CD4-positive, alpha-beta T cell treated with Interleukin-2 at 100 ng/mL for 4 hours (primary cell): ENCODE results near the gene PLEKHJ1.
"Not testable (repeated sequence)": the region's sequence is repeated elsewhere in the genome, so short reads cannot be mapped to it uniquely, and the experiment has no call there.

Source experiments
- DNase-seq: peaks from one replicate; pipeline ENCODE4 v3.0.0-alpha.2; 2020; ENCODE audit warnings: low spot score

PLEKHJ1 gene

GRCh38 chr19:2219726-2220125 lies 16.4 kb downstream of the PLEKHJ1 start:
- no peak for DNase-seq

DNA sequence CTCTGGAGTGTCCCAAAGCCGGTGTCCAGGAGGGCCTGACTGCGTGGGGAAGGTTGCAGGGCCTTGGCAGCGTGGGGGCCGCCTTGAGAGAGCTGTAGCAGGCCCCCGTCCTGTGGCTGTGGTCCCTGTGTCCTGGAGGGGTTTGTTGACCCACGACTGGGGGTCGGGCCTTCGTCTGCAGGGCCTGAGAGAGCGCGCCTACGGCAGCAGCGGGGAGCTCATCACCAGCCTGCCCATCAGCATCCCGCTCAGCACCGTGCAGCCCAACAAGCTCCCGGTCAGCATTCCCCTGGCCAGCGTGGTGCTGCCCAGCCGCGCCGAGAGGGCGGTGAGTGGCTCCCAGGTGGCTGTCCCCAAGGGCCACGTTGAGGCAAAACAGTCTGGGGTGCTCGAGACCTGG lies 18.5 kb downstream of the PLEKHJ1 start:
- no peak for DNase-seq

DNA sequence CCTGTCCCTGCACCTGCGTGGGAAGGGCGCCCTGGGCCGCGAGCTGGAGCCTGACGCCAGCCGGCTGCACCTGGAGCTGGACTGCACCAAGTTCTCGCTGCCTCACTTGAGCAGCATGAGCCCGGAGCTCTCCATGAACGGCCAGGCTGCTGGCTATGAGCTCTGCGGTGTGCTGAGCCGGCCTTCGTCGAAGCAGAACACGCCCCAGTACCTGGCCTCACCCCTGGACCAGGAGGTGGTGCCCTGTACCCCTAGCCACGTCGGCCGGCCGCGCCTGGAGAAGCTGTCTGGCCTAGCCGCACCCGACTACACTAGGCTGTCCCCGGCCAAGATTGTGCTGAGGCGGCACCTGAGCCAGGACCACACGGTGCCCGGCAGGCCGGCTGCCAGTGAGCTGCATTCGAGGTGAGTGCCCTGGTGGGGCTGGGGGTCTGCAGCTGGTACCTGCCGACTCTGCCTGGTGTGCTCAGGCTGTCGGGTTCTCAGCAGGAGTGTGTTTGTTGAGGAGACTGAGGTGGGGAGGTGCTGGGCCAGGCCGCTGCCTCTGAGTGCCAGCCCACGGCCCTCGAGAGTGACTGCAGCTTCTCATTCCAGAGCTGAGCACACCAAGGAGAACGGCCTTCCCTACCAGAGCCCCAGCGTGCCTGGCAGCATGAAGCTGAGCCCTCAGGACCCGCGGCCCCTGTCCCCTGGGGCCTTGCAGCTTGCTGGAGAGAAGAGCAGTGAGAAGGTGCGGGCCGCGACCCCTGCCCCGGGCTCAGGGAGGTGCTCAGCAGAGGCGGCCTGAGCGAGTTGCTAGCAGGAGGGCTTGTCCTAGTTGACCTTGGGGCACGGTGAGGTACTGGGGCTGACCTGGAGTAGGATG lies 19.5 kb downstream of the PLEKHJ1 start:
- DNase-seq = no peak

- DNase-seq = peak; percentile 39
Observed at GRCh38 chr19:2215281-2215751, 20.8 kb downstream of the PLEKHJ1 start.

GRCh38 chr19:2214251-2214650 lies 21.9 kb downstream of the PLEKHJ1 start:
- DNase-seq = no peak

GRCh38 chr19:2213799-2214198 lies 22.3 kb downstream of the PLEKHJ1 start:
- DNase-seq = no peak

DNA sequence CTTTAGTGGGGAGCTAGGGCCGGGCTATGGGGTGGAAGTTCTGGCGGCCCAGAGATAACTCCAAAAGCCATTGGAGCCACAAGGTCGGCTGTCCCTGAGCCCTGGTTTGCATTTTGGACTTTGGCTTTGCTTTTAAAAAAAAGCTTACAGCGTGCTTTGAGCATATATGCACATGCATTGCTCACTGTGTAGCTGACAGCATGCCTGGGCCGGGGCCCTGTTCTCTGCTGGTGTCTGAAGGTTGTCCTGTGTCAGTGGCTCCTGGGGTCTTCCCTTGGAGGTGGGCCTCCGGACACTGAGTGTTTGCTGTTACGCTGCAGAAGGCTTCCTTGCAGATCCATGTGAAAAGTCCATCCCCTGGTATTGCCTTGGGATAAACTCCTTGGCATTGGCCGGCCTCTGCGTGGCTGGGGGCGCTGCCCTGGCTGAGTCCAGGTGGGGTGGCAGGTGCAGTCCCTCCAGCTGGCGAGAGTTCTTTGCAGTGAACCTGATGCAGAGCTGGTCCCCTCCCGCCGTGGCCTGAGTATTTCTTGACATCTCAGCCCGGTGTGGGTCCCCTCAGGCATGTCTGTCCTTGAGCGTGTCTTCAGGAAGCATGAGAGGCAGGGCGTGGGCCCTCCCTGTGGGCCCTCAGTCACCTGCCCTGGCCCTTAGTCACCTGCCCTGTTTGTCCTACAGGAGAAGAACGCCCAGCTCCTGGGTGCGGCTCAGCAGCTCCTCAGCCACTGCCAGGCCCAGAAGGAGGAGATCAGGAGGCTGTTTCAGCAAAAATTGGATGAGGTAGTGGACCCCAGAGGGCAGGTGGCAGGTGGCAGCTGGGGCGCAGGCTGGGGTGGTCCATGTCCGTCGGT lies 23.0 kb downstream of the PLEKHJ1 start:
- DNase-seq = no peak

- DNase-seq = no peak
Observed at GRCh38 chr19:2210987-2211740, 25.0 kb downstream of the PLEKHJ1 start.

GRCh38 chr19:2210206-2210605 lies 25.9 kb downstream of the PLEKHJ1 start:
- DNase-seq = no peak

- no peak for DNase-seq
Observed at GRCh38 chr19:2209408-2209807, 26.7 kb downstream of the PLEKHJ1 start.

GRCh38 chr19:2208975-2209374 lies 27.2 kb downstream of the PLEKHJ1 start:
- no peak for DNase-seq

- DNase-seq = peak; percentile 20
Observed at GRCh38 chr19:2207991-2208860, 27.9 kb downstream of the PLEKHJ1 start.

DNA sequence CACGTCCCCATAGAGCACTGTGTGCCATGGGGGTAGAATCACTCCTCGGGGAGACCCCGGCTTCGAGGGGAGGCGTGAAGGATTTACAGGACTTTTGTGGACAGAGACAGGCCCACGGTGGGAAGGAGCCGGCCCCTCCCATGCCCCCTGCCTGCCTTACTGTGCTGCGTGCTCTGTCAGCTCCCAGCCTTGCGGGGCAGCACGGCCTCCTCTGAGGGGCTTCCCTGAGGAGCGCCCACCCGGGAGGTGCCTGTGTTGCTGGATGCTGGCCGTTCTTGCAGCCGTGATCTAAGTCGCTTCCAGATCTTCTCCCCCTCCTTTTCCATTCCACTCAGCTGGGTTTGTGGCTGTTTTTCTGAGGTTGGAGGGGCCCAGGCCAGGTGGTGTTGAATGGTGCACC lies 29.1 kb downstream of the PLEKHJ1 start:
- DNase-seq = no peak

DNA sequence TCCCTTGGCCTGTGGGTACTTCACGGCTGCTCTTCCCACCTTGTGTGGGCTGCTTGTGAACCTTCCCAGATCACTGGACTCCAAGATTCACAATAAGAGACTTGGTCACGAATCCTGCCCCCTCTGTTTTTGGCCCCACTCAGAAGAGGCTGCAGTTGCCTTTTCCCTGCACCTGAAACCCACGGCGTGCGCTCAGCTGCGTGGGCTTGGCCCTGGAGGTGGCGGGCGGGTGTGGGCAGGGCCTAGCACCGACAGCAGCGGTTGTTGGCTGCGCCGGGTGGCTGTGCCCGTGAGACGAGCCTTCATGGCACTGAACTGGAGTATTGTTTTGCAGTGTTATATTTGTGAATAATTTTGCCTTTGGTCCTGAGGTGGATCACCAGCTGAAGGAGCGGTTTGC lies 33.8 kb downstream of the PLEKHJ1 start:
- DNase-seq = no peak

DNA sequence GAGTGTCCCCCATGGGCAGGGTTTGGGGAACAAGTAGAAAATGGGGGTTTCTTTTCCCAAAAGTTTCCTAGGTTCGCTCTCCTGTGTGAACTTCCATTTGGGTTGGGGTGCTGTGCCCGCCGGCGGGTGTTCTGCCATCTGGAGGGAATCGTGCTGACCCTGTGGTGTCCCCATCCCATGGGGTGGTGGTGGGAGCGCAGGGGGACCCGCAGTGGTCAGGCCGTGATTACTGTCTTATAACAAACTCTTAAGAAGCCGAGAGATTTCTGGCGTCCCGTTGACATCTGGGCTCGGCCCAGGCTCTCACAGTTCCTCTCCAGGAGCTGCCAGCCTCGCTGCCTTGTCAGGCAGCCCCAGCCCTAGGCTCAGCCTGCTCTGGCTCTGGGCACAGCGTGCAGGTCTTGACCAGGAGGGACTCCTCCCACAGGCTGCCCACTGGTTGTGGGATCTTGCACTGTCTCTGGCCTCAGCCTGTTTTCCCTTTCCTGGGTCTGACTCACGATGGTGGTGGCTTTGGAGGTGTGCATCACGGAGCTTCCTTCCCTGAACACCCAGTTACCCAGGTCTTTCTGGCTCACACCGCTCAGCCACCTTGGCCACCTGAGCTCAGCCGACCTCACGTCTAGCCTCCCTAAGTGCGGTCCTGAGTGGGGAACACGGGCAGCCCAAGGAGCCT lies 34.5 kb downstream of the PLEKHJ1 start:
- no peak for DNase-seq

DNA sequence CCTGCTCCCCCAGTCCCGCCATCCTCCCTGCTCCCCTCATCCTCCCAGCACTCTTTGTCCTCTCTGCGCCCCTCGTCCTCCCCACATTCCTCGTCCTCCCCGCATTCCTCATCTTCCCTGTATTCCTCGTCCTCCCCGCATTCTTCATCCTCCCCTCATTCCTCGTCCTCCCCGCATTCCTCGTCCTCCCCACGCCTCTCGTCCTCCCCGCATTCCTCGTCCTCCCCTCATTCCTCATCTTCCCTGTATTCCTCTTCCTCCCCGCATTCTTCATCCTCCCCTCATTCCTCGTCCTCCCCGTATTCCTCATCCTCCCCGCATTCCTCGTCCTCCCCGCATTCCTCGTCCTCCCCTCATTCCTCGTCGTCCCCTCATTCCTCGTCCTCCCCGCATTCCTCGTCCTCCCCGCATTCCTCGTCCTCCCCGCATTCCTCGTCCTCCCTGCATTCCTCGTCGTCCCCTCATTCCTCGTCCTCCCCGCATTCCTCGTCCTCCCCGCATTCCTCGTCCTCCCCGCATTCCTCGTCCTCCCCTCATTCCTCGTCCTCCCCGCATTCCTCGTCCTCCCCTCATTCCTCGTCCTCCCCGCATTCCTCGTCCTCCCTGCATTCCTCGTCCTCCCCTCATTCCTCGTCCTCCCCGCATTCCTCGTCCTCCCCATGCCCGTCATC lies 35.4 kb downstream of the PLEKHJ1 start:
- not testable (repeated sequence) for DNase-seq

- no peak for DNase-seq
Observed at GRCh38 chr19:2199861-2200623, 36.1 kb downstream of the PLEKHJ1 start.

DNA sequence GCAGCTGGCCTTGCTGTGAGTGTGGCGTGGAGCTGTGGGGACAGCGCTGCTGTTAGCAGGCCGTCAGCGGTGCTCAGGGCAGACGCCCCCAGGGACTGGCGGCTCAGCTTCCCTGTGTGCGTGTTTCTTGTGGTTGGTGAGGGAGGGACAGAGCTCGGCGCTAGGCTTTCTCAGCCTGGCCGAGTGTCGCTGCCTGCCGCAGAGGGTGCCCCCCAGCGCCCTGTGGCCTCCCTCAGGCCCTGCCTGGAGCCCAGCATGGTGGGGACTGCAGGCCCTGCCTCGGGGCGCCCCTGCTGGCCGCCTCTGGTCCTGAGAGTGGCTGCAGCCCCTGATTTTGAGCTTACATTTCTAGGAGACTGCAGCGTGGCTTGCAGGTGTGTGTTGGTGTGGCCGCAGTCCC lies 36.9 kb downstream of the PLEKHJ1 start:
- no peak for DNase-seq

GRCh38 chr19:2198317-2198716 lies 37.8 kb downstream of the PLEKHJ1 start:
- DNase-seq = no peak
